Measurements from ENCODE around the gene VKORC1.

GRCh38 chr16:31067342-31067741 is 27.3 kb downstream of the VKORC1 start:
- TF ChIP-seq POLR2AphosphoS5 (IDR thresholded peaks at IDR 0.05; ENCODE audit: low read depth, low read length) (no peak), POLR2A (IDR thresholded peaks at IDR 0.05; ENCODE audit: low read depth, low read length) (no peak)

All from GM12892 (cell line).